HCT116 (cell line): ENCODE results near the gene DUSP28. TPM values are rescaled to one million over a fixed set of nuclear protein-coding genes. Genes with fewer than 3 reads are reported as not detected.

ENCODE experiments used
- ATAC-seq: fragments of 200-7000 bp; cut with Tn5 transposase; 2 replicates; pipeline ENCODE4 v1.9.1; 2020; ENCODE audit warnings: mild to moderate bottlenecking, moderate library complexity
- BruUV-seq: library from RNA; stranded (reverse); fragments of 400-500 nt; replicated peaks from 2 replicates; lab custom pipeline; 2021; lab: Mats Ljungman, UMichigan
- CTCF ChIA-PET: fragments of 300-600 bp; sonication (Branson Sonifier 250); formaldehyde crosslinking; loops from one replicate; lab custom pipeline; 2021; ENCODE audit warnings: antibody characterized with exemption; lab: Charles Lee
- POLR2A ChIA-PET: fragments of 300-600, 350-600 bp; sonication (Branson Sonifier 250); formaldehyde crosslinking; loops from one replicate; lab custom pipeline; 2021; ENCODE audit warnings: antibody characterized with exemption; lab: Charles Lee
- RAD21 ChIA-PET, 2 experiments: fragments of 300-600 bp; sonication (Branson Sonifier 250); formaldehyde crosslinking; loops; one replicate each; lab custom pipeline; 2023; ENCODE audit warnings: low total read pairs in 2 of 2; ENCODE audit not compliant: uncharacterized antibody in 2 of 2, unreplicated experiment in 2 of 2, low non-redundant PET in 1 of 2; lab: Charles Lee
- DNase-seq: peaks from one replicate; pipeline ENCODE4 v3.0.0-alpha.2; 2010; ENCODE audit warnings: low read depth, low spot score
- H2AFZ ChIP-seq: fragments of 200-600 bp; shearing (Covaris generic), sonication (generic); 2 replicates; pipeline ENCODE4 v1.6.1; 2017; ENCODE audit warnings: low read depth, mixed run types, mixed read lengths, antibody characterized with exemption, low read length; ENCODE audit not compliant: poor library complexity, severe bottlenecking
- H3K27ac ChIP-seq: 2 replicates; pipeline ENCODE4 v1.5.1; 2012; ENCODE audit warnings: low read depth, low read length
- H3K27me3 ChIP-seq: fragments of 200-600 bp; sonication (generic); 2 replicates; pipeline ENCODE4 v1.6.1; 2016; ENCODE audit warnings: mixed run types, low read length, mixed read lengths; ENCODE audit not compliant: insufficient read depth
- H3K36me3 ChIP-seq, 2 experiments: fragments of 200-500 bp in 1 of 2; fragments of 200-600 bp in 1 of 2; sonication (Bioruptor generic) in 1 of 2; sonication (generic) in 1 of 2; 2 replicates each; pipeline versions ENCODE4 v1.5.1 to v1.6.1; 2014 to 2016; ENCODE audit warnings: low read length in 2 of 2, inconsistent platforms in 1 of 2, mixed read lengths in 1 of 2, mixed run types in 1 of 2; ENCODE audit not compliant: insufficient read depth in 2 of 2, control insufficient read depth in 1 of 2
- H3K4me1 ChIP-seq, 2 experiments: fragments of 200-600 bp in 1 of 2; sonication (generic) in 1 of 2; 2 replicates each; pipeline versions ENCODE4 v1.5.1 to v1.6.1; 2012 to 2017; ENCODE audit warnings: low read length in 2 of 2, inconsistent platforms in 1 of 2, mild to moderate bottlenecking in 1 of 2, mixed read lengths in 1 of 2, mixed run types in 1 of 2, moderate library complexity in 1 of 2; ENCODE audit not compliant: insufficient read depth in 2 of 2, control insufficient read depth in 1 of 2
- H3K4me2 ChIP-seq: fragments of 200-600 bp; sonication (generic); 2 replicates; pipeline ENCODE4 v1.6.1; 2017; ENCODE audit warnings: mixed run types, low read length, mixed read lengths
- H3K4me3 ChIP-seq, 2 experiments: fragments of 200-600 bp in 1 of 2; sonication (generic) in 1 of 2; replicated peaks in 1 of 2; 2 replicates each; pipeline ENCODE4 v1.5.1; 2011 to 2016; ENCODE audit warnings: low read length in 2 of 2, control low read depth in 1 of 2, low read depth in 1 of 2, mild to moderate bottlenecking in 1 of 2, mixed read lengths in 1 of 2, mixed run types in 1 of 2
- H3K79me2 ChIP-seq: fragments of 200-600 bp; sonication (generic); 2 replicates; pipeline ENCODE4 v1.6.1; 2017; ENCODE audit warnings: mild to moderate bottlenecking, mixed run types, low read length, moderate library complexity, mixed read lengths; ENCODE audit not compliant: insufficient read depth
- H3K9ac ChIP-seq: fragments of 200-600 bp; sonication (generic); 2 replicates; pipeline ENCODE4 v1.6.1; 2016; ENCODE audit warnings: low read length, mixed read lengths
- H3K9me2 ChIP-seq: fragments of 200-600 bp; sonication (generic), shearing (Covaris generic); 2 replicates; pipeline ENCODE4 v1.6.1; 2017; ENCODE audit warnings: mixed run types, mild to moderate bottlenecking, moderate library complexity; ENCODE audit not compliant: insufficient read depth
- H3K9me3 ChIP-seq, 2 experiments: fragments of 200-500 bp in 1 of 2; fragments of 200-600 bp in 1 of 2; sonication (Bioruptor generic) in 1 of 2; sonication (generic) in 1 of 2; 2 replicates each; pipeline ENCODE4 v1.6.1; 2014 to 2017; ENCODE audit warnings: low read length in 2 of 2, mixed read lengths in 2 of 2, inconsistent platforms in 1 of 2, low read depth in 1 of 2, mild to moderate bottlenecking in 1 of 2, mixed run types in 1 of 2, moderate library complexity in 1 of 2; ENCODE audit not compliant: control insufficient read depth in 1 of 2, insufficient read depth in 1 of 2
- H4K20me1 ChIP-seq: fragments of 200-600 bp; sonication (generic), shearing (Covaris generic); 2 replicates; pipeline ENCODE4 v1.6.1; 2017; ENCODE audit warnings: mixed run types, mild to moderate bottlenecking, moderate library complexity; ENCODE audit not compliant: insufficient read depth
- CBX3 ChIP-seq: IDR thresholded peaks from 2 replicates; pipeline ENCODE4 v1.6.1; 2012; ENCODE audit warnings: low read depth
- EGR1 ChIP-seq: IDR thresholded peaks from 2 replicates; pipeline ENCODE4 v1.6.1; 2012; ENCODE audit warnings: low read depth
- ELF1 ChIP-seq: IDR thresholded peaks from 2 replicates; pipeline ENCODE4 v1.6.1; 2012; ENCODE audit warnings: low read depth, borderline replicate concordance
- EZH2phosphoT487 ChIP-seq: fragments of 200-600 bp; IDR thresholded peaks from 2 replicates; pipeline ENCODE4 v1.6.1; 2018; ENCODE audit warnings: antibody characterized with exemption, borderline replicate concordance
- RAD21 ChIP-seq: IDR thresholded peaks from 2 replicates; pipeline ENCODE4 v1.6.1; 2012; ENCODE audit warnings: low read depth, mild to moderate bottlenecking
- TCF7L2 ChIP-seq: IDR thresholded peaks from 2 replicates; pipeline ENCODE4 v1.7.0; 2011; ENCODE audit warnings: borderline replicate concordance, inconsistent platforms; ENCODE audit not compliant: insufficient read depth, insufficient read length; ENCODE audit errors: extremely low read depth
- YY1 ChIP-seq: IDR thresholded peaks from 2 replicates; pipeline ENCODE4 v1.6.1; 2011; ENCODE audit warnings: low read length, low read depth, moderate library complexity, mild to moderate bottlenecking; ENCODE audit not compliant: insufficient replicate concordance; ENCODE audit errors: extremely low read depth
- intact Hi-C: fragments of 100-400 bp; cut with micrococcal nuclease; formaldehyde crosslinking; loops from 2 replicates; pipeline ENCODE4 v1.10.0; 2022
- total RNA-seq: library from RNA; stranded (reverse); gene quantifications from one replicate; pipeline ENCODE4 v1.2.1, GENCODE V29; 2021; ENCODE audit not compliant: unreplicated experiment
- TF ChIP-seq, protein P1 (sequence below): IDR thresholded peaks from 2 replicates; pipeline ENCODE4 v1.6.1; 2011; ENCODE audit warnings: mild to moderate bottlenecking, low read length, moderate library complexity; ENCODE audit not compliant: insufficient replicate concordance; ENCODE audit errors: extremely low read depth
- TF ChIP-seq, protein P2 (sequence below): IDR thresholded peaks from 2 replicates; pipeline ENCODE4 v1.6.1; 2012; ENCODE audit warnings: low read depth
- TF ChIP-seq, protein P3 (sequence below): IDR thresholded peaks from 2 replicates; pipeline ENCODE4 v1.6.1; 2012

The DUSP28 gene
- total RNA-seq, 1 experiment from 2014 or later: 5.6 TPM

DNA sequence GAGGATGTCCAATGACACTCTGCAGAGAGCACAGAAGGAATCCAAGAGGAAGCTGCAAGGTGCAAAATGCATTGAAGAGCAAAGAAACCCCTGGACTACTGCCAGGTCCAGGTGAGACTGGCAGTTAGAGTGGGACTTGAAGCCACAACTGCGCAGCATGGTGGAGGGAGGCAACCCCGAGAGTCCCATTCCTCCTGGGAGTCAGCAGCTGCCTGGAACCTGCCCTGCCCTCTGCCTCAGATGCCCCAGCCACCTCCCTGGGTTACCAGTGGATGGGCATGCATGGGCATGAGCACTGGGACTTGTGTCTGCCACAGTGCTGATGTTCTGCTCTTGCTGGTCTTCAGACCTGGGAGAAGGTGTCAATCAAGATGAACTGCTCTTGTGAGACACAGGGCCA is 45.5 kb upstream of the DUSP28 start:
- Histone ChIP-seq H4K20me1 (no peaks in the 10 kb centered on the region), H2AFZ (no peak overlapping the region), H3K9ac (no peak overlapping the region), H3K79me2 (no peaks in the 10 kb centered on the region), H3K9me2 (no peaks in the 10 kb centered on the region), H3K4me3 (no peak overlapping the region), H3K36me3 (no peaks in the 10 kb centered on the region; a peak in 1 of 4 replicates), H3K27ac (no peak overlapping the region), H3K4me1 (peaks cover 0 to 6% of the 10 kb centered on the region in 2 experiments; a peak in 2 of 4 replicates), H3K4me2 (no peak overlapping the region), H3K27me3 (no peaks in the 10 kb centered on the region), H3K9me3 (no peaks in the 10 kb centered on the region)
- intact Hi-C loops: loop anchor here (5.0 kb wide), 2 partner anchors 53 to 328 kb away; partner anchors contain the start of gene RNPEPL1
- POLR2A ChIA-PET: interaction anchor here (1.0 kb wide), 1 partner anchor 51 kb away, joined by 4 read pairs; no protein-coding TSS in a partner anchor
- BruUV-seq: no TSS peak
- RAD21 ChIA-PET: interaction anchor here in 1 of 2 experiments (0.7 kb wide), 1 partner anchor 51 kb away, joined by 3 read pairs; no protein-coding TSS in a partner anchor
- TF ChIP-seq, protein P1, sequence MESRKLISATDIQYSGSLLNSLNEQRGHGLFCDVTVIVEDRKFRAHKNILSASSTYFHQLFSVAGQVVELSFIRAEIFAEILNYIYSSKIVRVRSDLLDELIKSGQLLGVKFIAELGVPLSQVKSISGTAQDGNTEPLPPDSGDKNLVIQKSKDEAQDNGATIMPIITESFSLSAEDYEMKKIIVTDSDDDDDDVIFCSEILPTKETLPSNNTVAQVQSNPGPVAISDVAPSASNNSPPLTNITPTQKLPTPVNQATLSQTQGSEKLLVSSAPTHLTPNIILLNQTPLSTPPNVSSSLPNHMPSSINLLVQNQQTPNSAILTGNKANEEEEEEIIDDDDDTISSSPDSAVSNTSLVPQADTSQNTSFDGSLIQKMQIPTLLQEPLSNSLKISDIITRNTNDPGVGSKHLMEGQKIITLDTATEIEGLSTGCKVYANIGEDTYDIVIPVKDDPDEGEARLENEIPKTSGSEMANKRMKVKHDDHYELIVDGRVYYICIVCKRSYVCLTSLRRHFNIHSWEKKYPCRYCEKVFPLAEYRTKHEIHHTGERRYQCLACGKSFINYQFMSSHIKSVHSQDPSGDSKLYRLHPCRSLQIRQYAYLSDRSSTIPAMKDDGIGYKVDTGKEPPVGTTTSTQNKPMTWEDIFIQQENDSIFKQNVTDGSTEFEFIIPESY: no peak
- TF ChIP-seq EGR1: no peak
- TF ChIP-seq ELF1: no peak
- no peak for TF ChIP-seq TCF7L2
- no peak for TF ChIP-seq CBX3
- no peak for TF ChIP-seq YY1
- no peak for TF ChIP-seq RAD21
- TF ChIP-seq, protein P2, sequence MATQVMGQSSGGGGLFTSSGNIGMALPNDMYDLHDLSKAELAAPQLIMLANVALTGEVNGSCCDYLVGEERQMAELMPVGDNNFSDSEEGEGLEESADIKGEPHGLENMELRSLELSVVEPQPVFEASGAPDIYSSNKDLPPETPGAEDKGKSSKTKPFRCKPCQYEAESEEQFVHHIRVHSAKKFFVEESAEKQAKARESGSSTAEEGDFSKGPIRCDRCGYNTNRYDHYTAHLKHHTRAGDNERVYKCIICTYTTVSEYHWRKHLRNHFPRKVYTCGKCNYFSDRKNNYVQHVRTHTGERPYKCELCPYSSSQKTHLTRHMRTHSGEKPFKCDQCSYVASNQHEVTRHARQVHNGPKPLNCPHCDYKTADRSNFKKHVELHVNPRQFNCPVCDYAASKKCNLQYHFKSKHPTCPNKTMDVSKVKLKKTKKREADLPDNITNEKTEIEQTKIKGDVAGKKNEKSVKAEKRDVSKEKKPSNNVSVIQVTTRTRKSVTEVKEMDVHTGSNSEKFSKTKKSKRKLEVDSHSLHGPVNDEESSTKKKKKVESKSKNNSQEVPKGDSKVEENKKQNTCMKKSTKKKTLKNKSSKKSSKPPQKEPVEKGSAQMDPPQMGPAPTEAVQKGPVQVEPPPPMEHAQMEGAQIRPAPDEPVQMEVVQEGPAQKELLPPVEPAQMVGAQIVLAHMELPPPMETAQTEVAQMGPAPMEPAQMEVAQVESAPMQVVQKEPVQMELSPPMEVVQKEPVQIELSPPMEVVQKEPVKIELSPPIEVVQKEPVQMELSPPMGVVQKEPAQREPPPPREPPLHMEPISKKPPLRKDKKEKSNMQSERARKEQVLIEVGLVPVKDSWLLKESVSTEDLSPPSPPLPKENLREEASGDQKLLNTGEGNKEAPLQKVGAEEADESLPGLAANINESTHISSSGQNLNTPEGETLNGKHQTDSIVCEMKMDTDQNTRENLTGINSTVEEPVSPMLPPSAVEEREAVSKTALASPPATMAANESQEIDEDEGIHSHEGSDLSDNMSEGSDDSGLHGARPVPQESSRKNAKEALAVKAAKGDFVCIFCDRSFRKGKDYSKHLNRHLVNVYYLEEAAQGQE: no peak
- TF ChIP-seq, protein P3, sequence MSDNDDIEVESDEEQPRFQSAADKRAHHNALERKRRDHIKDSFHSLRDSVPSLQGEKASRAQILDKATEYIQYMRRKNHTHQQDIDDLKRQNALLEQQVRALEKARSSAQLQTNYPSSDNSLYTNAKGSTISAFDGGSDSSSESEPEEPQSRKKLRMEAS: no peak
- TF ChIP-seq EZH2phosphoT487: no peak
- no peak for DNase-seq
- ATAC-seq: no peak
- CTCF ChIA-PET: interaction anchor here (0.8 to 1.5 kb wide), 4 partner anchors 18 to 326 kb away, joined by 3 to 17 read pairs (median 4); partner anchors contain the start of gene CAPN10
